H9 (cell line): ENCODE data around the gene PRKAR2B. TPM values are rescaled to one million over a fixed set of nuclear protein-coding genes. Genes with fewer than 3 reads are reported as not detected.
A peak's percentile ranks its signal among the peaks of the same experiment; 100 is the strongest.

ENCODE experiments used
- DNase-seq: peaks from one replicate; pipeline ENCODE4 v3.0.0-alpha.2; 2017
- H2AFZ ChIP-seq: one replicate; pipeline ENCODE4 v1.6.1; 2013; ENCODE audit warnings: mild to moderate bottlenecking, low read length, control low read depth, moderate library complexity
- H2AK5ac ChIP-seq: 2 replicates; pipeline ENCODE4 v1.6.1; 2013; ENCODE audit warnings: low read length, control low read depth, mixed read lengths; ENCODE audit not compliant: insufficient read length
- H2BK120ac ChIP-seq: one replicate; pipeline ENCODE4 v1.6.1; 2013; ENCODE audit warnings: low read depth, mild to moderate bottlenecking, low read length, control low read depth, inconsistent platforms; ENCODE audit not compliant: poor library complexity, severe bottlenecking
- H2BK12ac ChIP-seq: 2 replicates; pipeline ENCODE4 v1.6.1; 2013; ENCODE audit warnings: low read length, control low read depth, mixed read lengths, low read depth; ENCODE audit not compliant: insufficient read length
- H2BK15ac ChIP-seq: 2 replicates; pipeline ENCODE4 v1.6.1; 2013; ENCODE audit warnings: low read depth, low read length, control low read depth
- H2BK20ac ChIP-seq: one replicate; pipeline ENCODE4 v1.6.1; 2013; ENCODE audit warnings: low read depth, mild to moderate bottlenecking, low read length, control low read depth, inconsistent platforms; ENCODE audit not compliant: poor library complexity, severe bottlenecking
- H2BK5ac ChIP-seq: 2 replicates; pipeline ENCODE4 v1.6.1; 2013; ENCODE audit warnings: low read length, control low read depth, mixed read lengths; ENCODE audit not compliant: insufficient read length
- H3K14ac ChIP-seq: 2 replicates; pipeline ENCODE4 v1.6.1; 2013; ENCODE audit warnings: low read length, control low read depth; ENCODE audit not compliant: insufficient read depth
- H3K18ac ChIP-seq: 2 replicates; pipeline ENCODE4 v1.6.1; 2013; ENCODE audit warnings: low read depth, mild to moderate bottlenecking, mixed read lengths, low read length, control low read depth; ENCODE audit not compliant: insufficient read length
- H3K23ac ChIP-seq: 2 replicates; pipeline ENCODE4 v1.6.1; 2013; ENCODE audit warnings: low read length, control low read depth, mixed read lengths, low read depth; ENCODE audit not compliant: insufficient read length
- H3K23me2 ChIP-seq: 2 replicates; pipeline ENCODE4 v1.6.1; 2013; ENCODE audit warnings: low read depth, mild to moderate bottlenecking, mixed read lengths, low read length, control low read depth; ENCODE audit not compliant: insufficient read length, poor library complexity, severe bottlenecking
- H3K27ac ChIP-seq: 2 replicates; pipeline ENCODE4 v1.5.1; 2013; ENCODE audit warnings: low read length, control low read depth, mixed read lengths, low read depth; ENCODE audit not compliant: insufficient read length
- H3K27me3 ChIP-seq: 2 replicates; pipeline ENCODE4 v1.6.1; 2013; ENCODE audit warnings: low read length, control low read depth, inconsistent platforms; ENCODE audit not compliant: insufficient read depth
- H3K4ac ChIP-seq: 2 replicates; pipeline ENCODE4 v1.6.1; 2013; ENCODE audit warnings: low read depth, mild to moderate bottlenecking, control low read depth, inconsistent platforms, low read length, moderate library complexity
- H3K4me1 ChIP-seq: 2 replicates; pipeline ENCODE4 v1.6.1; 2013; ENCODE audit warnings: low read length, control low read depth, inconsistent platforms; ENCODE audit not compliant: insufficient read depth
- H3K4me2 ChIP-seq: 2 replicates; pipeline ENCODE4 v1.6.1; 2013; ENCODE audit warnings: low read length, control low read depth, mixed read lengths; ENCODE audit not compliant: insufficient read length, insufficient read depth
- H3K56ac ChIP-seq: 2 replicates; pipeline ENCODE4 v1.6.1; 2013; ENCODE audit warnings: low read depth, mild to moderate bottlenecking, mixed read lengths, low read length, control low read depth; ENCODE audit not compliant: insufficient read length
- H3K79me1 ChIP-seq: 2 replicates; pipeline ENCODE4 v1.6.1; 2013; ENCODE audit warnings: low read depth, mild to moderate bottlenecking, moderate library complexity, low read length, control low read depth, inconsistent platforms; ENCODE audit not compliant: insufficient read depth, poor library complexity, severe bottlenecking
- H3K79me2 ChIP-seq: 2 replicates; pipeline ENCODE4 v1.6.1; 2013; ENCODE audit warnings: low read length, control low read depth, inconsistent platforms; ENCODE audit not compliant: insufficient read depth
- H3K9ac ChIP-seq: 2 replicates; pipeline ENCODE4 v1.6.1; 2013; ENCODE audit warnings: low read length, control low read depth, mixed read lengths; ENCODE audit not compliant: insufficient read length; ENCODE audit errors: extremely low read depth
- H3K9me3 ChIP-seq: one replicate; pipeline ENCODE4 v1.6.1; 2013; ENCODE audit warnings: low read depth, low read length, inconsistent platforms; ENCODE audit not compliant: control insufficient read depth
- H3T11ph ChIP-seq: one replicate; pipeline ENCODE4 v1.6.1; 2013; ENCODE audit warnings: mild to moderate bottlenecking, low read length, control low read depth, inconsistent platforms
- H4K20me1 ChIP-seq: one replicate; pipeline ENCODE4 v1.6.1; 2013; ENCODE audit not compliant: control insufficient read depth, insufficient read length, insufficient read depth
- H4K5ac ChIP-seq: 2 replicates; pipeline ENCODE4 v1.6.1; 2013; ENCODE audit warnings: low read depth, mild to moderate bottlenecking, mixed read lengths, low read length, control low read depth; ENCODE audit not compliant: insufficient read length
- H4K8ac ChIP-seq: replicated peaks from 2 replicates; pipeline ENCODE4 v1.6.1; 2013; ENCODE audit warnings: low read length, control low read depth, mixed read lengths, low read depth; ENCODE audit not compliant: insufficient read length
- H4K91ac ChIP-seq: 2 replicates; pipeline ENCODE4 v1.6.1; 2013; ENCODE audit warnings: low read depth, mild to moderate bottlenecking, moderate library complexity, mixed read lengths, low read length, control low read depth; ENCODE audit not compliant: insufficient read length
- H3K27ac Mint-ChIP-seq, 3 experiments: 2 replicates in 2 of 3; 3 replicates in 1 of 3; pipeline ENCODE4 v1.8.0; 2020 to 2021; ENCODE audit warnings: mixed read lengths in 3 of 3, mild to moderate bottlenecking in 1 of 3, moderate library complexity in 1 of 3
- H3K27me3 Mint-ChIP-seq: 2 replicates; pipeline ENCODE4 v1.8.0; 2021; ENCODE audit warnings: low read depth, mild to moderate bottlenecking, moderate library complexity, mixed read lengths
- H3K36me3 Mint-ChIP-seq, 3 experiments: 2 replicates in 2 of 3; 3 replicates in 1 of 3; pipeline ENCODE4 v1.8.0; 2020 to 2021; ENCODE audit warnings: low read depth in 3 of 3, mixed read lengths in 3 of 3; ENCODE audit not compliant: insufficient read depth in 1 of 3
- H3K4me1 Mint-ChIP-seq, 2 experiments: 2 replicates each; pipeline ENCODE4 v1.8.0; 2020; ENCODE audit warnings: mixed read lengths in 2 of 2
- H3K4me3 Mint-ChIP-seq, 2 experiments: 2 replicates in 1 of 2; 3 replicates in 1 of 2; pipeline ENCODE4 v1.8.0; 2020 to 2021; ENCODE audit warnings: mild to moderate bottlenecking in 2 of 2, mixed read lengths in 2 of 2, moderate library complexity in 1 of 2
- H3K9me3 Mint-ChIP-seq, 2 experiments: 2 replicates in 1 of 2; 3 replicates in 1 of 2; pipeline ENCODE4 v1.8.0; 2020; ENCODE audit warnings: mild to moderate bottlenecking in 2 of 2, mixed read lengths in 2 of 2, moderate library complexity in 1 of 2
- WGBS: extraction: QIAGEN DNeasy Blood & Tissue Kit; methylation state at CpG from one replicate; pipeline ENCODE4 v1.1.7; 2013; ENCODE audit warnings: missing lambda C conversion rate, low lambda C conversion rate, mixed read lengths; ENCODE audit not compliant: insufficient read length; ENCODE audit errors: extremely low coverage; 5-methylcytosine and 5-hydroxymethylcytosine counted together
- total RNA-seq: library from RNA; stranded (reverse); gene quantifications from 2 replicates; pipeline ENCODE4 v1.2.1, GENCODE V29; 2021
- TF ChIP-seq, protein P1 (sequence below): fragments of 200-600 bp; sonication (generic); conservative IDR thresholded peaks from 3 replicates; pipeline ENCODE4 v1.8.0; 2021; ENCODE audit warnings: antibody characterized with exemption, mild to moderate bottlenecking

PRKAR2B gene
- total RNA-seq, 1 experiment from 2014 or later: 16.6 TPM

DNA sequence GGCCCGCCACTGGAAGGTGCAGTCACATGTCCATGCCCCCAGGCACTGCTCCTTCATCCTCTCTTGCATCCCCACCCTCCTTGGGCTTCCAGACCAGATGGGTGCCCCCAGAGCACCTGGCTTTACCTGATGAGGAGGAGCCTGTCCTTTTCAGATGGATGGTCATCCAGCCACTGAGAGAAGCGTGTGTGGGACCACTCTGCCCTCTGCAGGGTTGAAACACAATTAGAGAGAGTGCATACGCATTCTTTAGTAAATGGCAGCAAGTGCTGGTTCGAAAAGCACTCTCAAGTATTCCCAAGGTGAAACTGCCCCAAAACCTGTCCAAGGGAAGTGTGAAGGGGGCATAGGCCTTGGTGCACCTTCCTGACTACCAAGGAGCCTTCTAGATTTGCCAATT is 165.9 kb downstream of the PRKAR2B start:
- H3K79me1 ChIP-seq: no peaks in the 10 kb centered on the region
- no peaks in the 10 kb centered on the region for H3K4me1 ChIP-seq
- no peak overlapping the region for H3T11ph ChIP-seq
- Mint-ChIP-seq H3K4me3 (no peak overlapping the region), H3K4me1 (peaks cover 0 to 4% of the 10 kb centered on the region in 2 experiments; a peak in 2 of 4 replicates), H3K9me3 (peaks cover 0 to 2% of the 10 kb centered on the region in 2 experiments; a peak in 2 of 5 replicates), H3K36me3 (peaks cover 9 to 13% (median 12%) of the 10 kb centered on the region in 3 experiments; a peak in 6 of 7 replicates), H3K27me3 (no peaks in the 10 kb centered on the region), H3K27ac (no peak overlapping the region)
- no peak overlapping the region for H2AK5ac ChIP-seq
- H3K18ac ChIP-seq: no peak overlapping the region
- no peak overlapping the region for H4K8ac ChIP-seq
- no peaks in the 10 kb centered on the region for H3K23me2 ChIP-seq
- H2BK5ac ChIP-seq: no peak overlapping the region
- peak; percentile 31 for DNase-seq
- no peaks in the 10 kb centered on the region for H3K27me3 ChIP-seq
- no peak overlapping the region for H2BK15ac ChIP-seq
- no peaks in the 10 kb centered on the region for H3K9me3 ChIP-seq
- H3K14ac ChIP-seq: no peak overlapping the region
- H2BK12ac ChIP-seq: no peak overlapping the region
- H3K79me2 ChIP-seq: no peaks in the 10 kb centered on the region
- no peak overlapping the region for H2AFZ ChIP-seq
- H3K23ac ChIP-seq: no peak overlapping the region
- TF ChIP-seq, protein P1, sequence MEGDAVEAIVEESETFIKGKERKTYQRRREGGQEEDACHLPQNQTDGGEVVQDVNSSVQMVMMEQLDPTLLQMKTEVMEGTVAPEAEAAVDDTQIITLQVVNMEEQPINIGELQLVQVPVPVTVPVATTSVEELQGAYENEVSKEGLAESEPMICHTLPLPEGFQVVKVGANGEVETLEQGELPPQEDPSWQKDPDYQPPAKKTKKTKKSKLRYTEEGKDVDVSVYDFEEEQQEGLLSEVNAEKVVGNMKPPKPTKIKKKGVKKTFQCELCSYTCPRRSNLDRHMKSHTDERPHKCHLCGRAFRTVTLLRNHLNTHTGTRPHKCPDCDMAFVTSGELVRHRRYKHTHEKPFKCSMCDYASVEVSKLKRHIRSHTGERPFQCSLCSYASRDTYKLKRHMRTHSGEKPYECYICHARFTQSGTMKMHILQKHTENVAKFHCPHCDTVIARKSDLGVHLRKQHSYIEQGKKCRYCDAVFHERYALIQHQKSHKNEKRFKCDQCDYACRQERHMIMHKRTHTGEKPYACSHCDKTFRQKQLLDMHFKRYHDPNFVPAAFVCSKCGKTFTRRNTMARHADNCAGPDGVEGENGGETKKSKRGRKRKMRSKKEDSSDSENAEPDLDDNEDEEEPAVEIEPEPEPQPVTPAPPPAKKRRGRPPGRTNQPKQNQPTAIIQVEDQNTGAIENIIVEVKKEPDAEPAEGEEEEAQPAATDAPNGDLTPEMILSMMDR: peak; percentile 44; the same call in 2 of the 3 replicates
- no peak overlapping the region for H2BK20ac ChIP-seq
- H4K91ac ChIP-seq: no peak overlapping the region
- H3K56ac ChIP-seq: no peak overlapping the region
- no peak overlapping the region for H2BK120ac ChIP-seq
- no peak overlapping the region for H3K4ac ChIP-seq
- H4K20me1 ChIP-seq: no peaks in the 10 kb centered on the region
- no peak overlapping the region for H3K27ac ChIP-seq
- no peak overlapping the region for H3K9ac ChIP-seq
- no peak overlapping the region for H4K5ac ChIP-seq
- no peak overlapping the region for H3K4me2 ChIP-seq
- no CpG with 5 or more reads among the region's 4 CpGs for WGBS

Other genes starting within 250 kb of the PRKAR2B start
- gene PIK3CG, start 179.4 kb upstream of the PRKAR2B start, total RNA-seq: not detected in 2 replicates
- gene HBP1, start 124.3 kb downstream of the PRKAR2B start, total RNA-seq: 27.6 TPM in 2 replicates